ENCODE data around the gene NF2.

NF2 gene

GRCh38 chr22:29729161-29729560 lies 125.7 kb downstream of the NF2 start:
- H3K4me2 ChIP-seq (ENCODE audit: low read length), result no peak overlapping the region
- no peaks in the 10 kb centered on the region for H4K20me1 ChIP-seq (ENCODE audit: control insufficient read depth, insufficient read depth, low read depth, low read length)
- H3K4me3 ChIP-seq (ENCODE audit: low read length), result no peak overlapping the region

GRCh38 chr22:29731058-29731850 lies 127.8 kb downstream of the NF2 start:
- H4K20me1 ChIP-seq (ENCODE audit: control insufficient read depth, insufficient read depth, low read depth, low read length), result no peaks in the 10 kb centered on the region
- TF ChIP-seq CTCF (IDR thresholded peaks at IDR 0.05; ENCODE audit: low read depth, low read length, poor library complexity, severe bottlenecking), result no peak
- no peak for TF ChIP-seq EZH2phosphoT487 (IDR thresholded peaks at IDR 0.05; ENCODE audit: borderline replicate concordance, low read length)
- no peaks in the 10 kb centered on the region for H3K9me2 ChIP-seq (replicated peaks; ENCODE audit: control insufficient read depth, low read length)

More at GRCh38 chr22:29729161-29729560, 125.7 kb downstream of the NF2 start:
- H3K27me3 ChIP-seq (ENCODE audit: control insufficient read depth, low read length), result no peaks in the 10 kb centered on the region
- no peaks in the 10 kb centered on the region for H3K9me2 ChIP-seq (replicated peaks; ENCODE audit: control insufficient read depth, low read length)
- no peak overlapping the region for H3K27ac ChIP-seq (ENCODE audit: low read depth, low read length)
- no peaks in the 10 kb centered on the region for H3K79me2 ChIP-seq (ENCODE audit: control insufficient read depth, low read length)
- no peaks in the 10 kb centered on the region for H3K4me1 ChIP-seq (ENCODE audit: control insufficient read depth, low read length)
- H3K9me3 ChIP-seq (ENCODE audit: control insufficient read depth, insufficient read depth, low read length), result no peaks in the 10 kb centered on the region
- H3K36me3 ChIP-seq (ENCODE audit: control insufficient read depth, low read length), result no peaks in the 10 kb centered on the region
- no peaks in the 10 kb centered on the region for H3F3A ChIP-seq (ENCODE audit: control insufficient read depth, insufficient read depth)
- TF ChIP-seq CTCF (IDR thresholded peaks at IDR 0.05; ENCODE audit: low read depth, low read length, poor library complexity, severe bottlenecking) (no peak), EZH2phosphoT487 (IDR thresholded peaks at IDR 0.05; ENCODE audit: borderline replicate concordance, low read length) (no peak)

GRCh38 chr22:29732883-29733282 lies 129.4 kb downstream of the NF2 start:
- no peak for TF ChIP-seq EZH2phosphoT487 (IDR thresholded peaks at IDR 0.05; ENCODE audit: borderline replicate concordance, low read length)
- TF ChIP-seq CTCF (IDR thresholded peaks at IDR 0.05; ENCODE audit: low read depth, low read length, poor library complexity, severe bottlenecking), result no peak

More at GRCh38 chr22:29731058-29731850, 127.8 kb downstream of the NF2 start:
- no peaks in the 10 kb centered on the region for H3K9me3 ChIP-seq (ENCODE audit: control insufficient read depth, insufficient read depth, low read length)
- no peak overlapping the region for H3K4me3 ChIP-seq (ENCODE audit: low read length)
- H3K4me1 ChIP-seq (ENCODE audit: control insufficient read depth, low read length), result no peaks in the 10 kb centered on the region
- no peak overlapping the region for H3K27ac ChIP-seq (ENCODE audit: low read depth, low read length)
- no peaks in the 10 kb centered on the region for H3F3A ChIP-seq (ENCODE audit: control insufficient read depth, insufficient read depth)
- no peaks in the 10 kb centered on the region for H3K36me3 ChIP-seq (ENCODE audit: control insufficient read depth, low read length)
- H3K4me2 ChIP-seq (ENCODE audit: low read length), result no peak overlapping the region
- no peaks in the 10 kb centered on the region for H3K79me2 ChIP-seq (ENCODE audit: control insufficient read depth, low read length)
- no peaks in the 10 kb centered on the region for H3K27me3 ChIP-seq (ENCODE audit: control insufficient read depth, low read length)

More at GRCh38 chr22:29732883-29733282, 129.4 kb downstream of the NF2 start:
- Histone ChIP-seq H3K4me3 (ENCODE audit: low read length) (no peak overlapping the region), H3K79me2 (ENCODE audit: control insufficient read depth, low read length) (no peaks in the 10 kb centered on the region), H3K27ac (ENCODE audit: low read depth, low read length) (no peak overlapping the region), H3K9me3 (ENCODE audit: control insufficient read depth, insufficient read depth, low read length) (no peaks in the 10 kb centered on the region), H3K4me2 (ENCODE audit: low read length) (no peak overlapping the region), H3F3A (ENCODE audit: control insufficient read depth, insufficient read depth) (no peaks in the 10 kb centered on the region), H4K20me1 (ENCODE audit: control insufficient read depth, insufficient read depth, low read depth, low read length) (no peaks in the 10 kb centered on the region), H3K4me1 (ENCODE audit: control insufficient read depth, low read length) (no peaks in the 10 kb centered on the region), H3K9me2 (replicated peaks; ENCODE audit: control insufficient read depth, low read length) (no peaks in the 10 kb centered on the region), H3K36me3 (ENCODE audit: control insufficient read depth, low read length) (no peaks in the 10 kb centered on the region), H3K27me3 (ENCODE audit: control insufficient read depth, low read length) (no peaks in the 10 kb centered on the region)
